Stomach smooth muscle (tissue), 2 donors: Measurements from ENCODE around the gene PPP2R2C.

Experiments used
- H3K27ac ChIP-seq: one replicate; pipeline ENCODE4 v1.7.0; 2013; ENCODE audit warnings: mild to moderate bottlenecking, low read length, inconsistent platforms
- H3K27me3 ChIP-seq, 2 donors: one replicate each; pipeline ENCODE4 v1.7.0; 2013; ENCODE audit warnings: low read length in 2 of 2; ENCODE audit not compliant: insufficient read depth in 2 of 2, control insufficient read depth in 1 of 2
- H3K36me3 ChIP-seq, 2 donors: one replicate each; pipeline ENCODE4 v1.7.0; 2013; ENCODE audit warnings: low read length in 2 of 2; ENCODE audit not compliant: control insufficient read depth in 2 of 2, insufficient read depth in 2 of 2
- H3K4me1 ChIP-seq: one replicate; pipeline ENCODE4 v1.7.0; 2013; ENCODE audit warnings: low read length; ENCODE audit not compliant: control insufficient read depth, insufficient read depth
- H3K4me3 ChIP-seq, 2 donors: one replicate each; pipeline ENCODE4 v1.7.0; 2013; ENCODE audit warnings: low read length in 2 of 2
- H3K9ac ChIP-seq, 2 donors: one replicate each; pipeline ENCODE4 v1.7.0; 2013; ENCODE audit warnings: low read length in 2 of 2, mild to moderate bottlenecking in 1 of 2
- H3K9me3 ChIP-seq, 2 donors: one replicate each; pipeline ENCODE4 v1.7.0; 2013; ENCODE audit warnings: low read length in 2 of 2; ENCODE audit not compliant: control insufficient read depth in 2 of 2
- donor health status: healthy.
- donor health status: Pancreatic carcinoma.

PPP2R2C gene

GRCh38 chr4:6472387-6473263 lies at the start of gene PPP2R2C:
Gene PPP2R2C, minus strand, starts transcription at chr4:6472614. Its CDS starts 385 bp downstream, at chr4:6472229.
- H3K4me3 ChIP-seq, result no peak within 1 kb of the TSS

GRCh38 chr4:6520978-6521377 lies 48.6 kb upstream of the PPP2R2C start:
- peaks cover 5 to 10% of the 10 kb centered on the region in 2 donors for H3K27me3 ChIP-seq

More at GRCh38 chr4:6472387-6473263, at the start of gene PPP2R2C:
- Histone ChIP-seq H3K4me1 (peaks cover 15% of the 10 kb centered on the region), H3K36me3 (no peaks in the 10 kb centered on the region), H3K27me3 (peaks cover 38 to 51% of the 10 kb centered on the region in 2 donors), H3K9ac (no peak within 1 kb of the TSS), H3K27ac (no peak within 1 kb of the TSS), H3K9me3 (no peaks in the 10 kb centered on the region)

GRCh38 chr4:6520051-6520636 lies 47.7 kb upstream of the PPP2R2C start:
- no peaks in the 10 kb centered on the region for H3K4me1 ChIP-seq
- H3K9ac ChIP-seq, result no peak overlapping the region
- no peak overlapping the region for H3K4me3 ChIP-seq
- peaks cover 8 to 12% of the 10 kb centered on the region in 2 donors for H3K9me3 ChIP-seq
- peaks cover 5 to 10% of the 10 kb centered on the region in 2 donors for H3K27me3 ChIP-seq
- H3K27ac ChIP-seq, result no peak overlapping the region
- H3K36me3 ChIP-seq, result no peaks in the 10 kb centered on the region

More at GRCh38 chr4:6520978-6521377, 48.6 kb upstream of the PPP2R2C start:
- no peak overlapping the region for H3K27ac ChIP-seq
- no peaks in the 10 kb centered on the region for H3K36me3 ChIP-seq
- H3K4me3 ChIP-seq, result no peak overlapping the region
- H3K9ac ChIP-seq, result no peak overlapping the region
- H3K4me1 ChIP-seq, result no peaks in the 10 kb centered on the region
- H3K9me3 ChIP-seq, result peaks cover 8 to 12% of the 10 kb centered on the region in 2 donors

- H3K4me1 ChIP-seq, result no peaks in the 10 kb centered on the region
- H3K36me3 ChIP-seq, result no peaks in the 10 kb centered on the region
- H3K4me3 ChIP-seq, result no peak overlapping the region
- peaks cover 5 to 6% of the 10 kb centered on the region in 2 donors for H3K27me3 ChIP-seq
- H3K27ac ChIP-seq, result no peak overlapping the region
- H3K9me3 ChIP-seq, result peaks cover 12% of the 10 kb centered on the region in 2 donors
- no peak overlapping the region for H3K9ac ChIP-seq
Measured at GRCh38 chr4:6517171-6517570, 44.8 kb upstream of the PPP2R2C start.

GRCh38 chr4:6516762-6517161 lies 44.3 kb upstream of the PPP2R2C start:
- Histone ChIP-seq H3K4me3 (no peak overlapping the region), H3K9ac (no peak overlapping the region), H3K36me3 (no peaks in the 10 kb centered on the region), H3K9me3 (peaks cover 12% of the 10 kb centered on the region in 2 donors), H3K27ac (no peak overlapping the region), H3K4me1 (no peaks in the 10 kb centered on the region), H3K27me3 (peaks cover 5 to 6% of the 10 kb centered on the region in 2 donors)

GRCh38 chr4:6516281-6516680 lies 43.9 kb upstream of the PPP2R2C start:
- Histone ChIP-seq H3K36me3 (no peaks in the 10 kb centered on the region), H3K27ac (no peak overlapping the region), H3K9ac (no peak overlapping the region), H3K9me3 (peaks cover 12% of the 10 kb centered on the region in 2 donors), H3K27me3 (peaks cover 5 to 6% of the 10 kb centered on the region in 2 donors), H3K4me1 (no peaks in the 10 kb centered on the region), H3K4me3 (no peak overlapping the region)

- H3K9ac ChIP-seq, result no peak overlapping the region
- no peaks in the 10 kb centered on the region for H3K4me1 ChIP-seq
- H3K36me3 ChIP-seq, result no peaks in the 10 kb centered on the region
- peaks cover 6 to 8% of the 10 kb centered on the region in 2 donors for H3K9me3 ChIP-seq
- no peak overlapping the region for H3K4me3 ChIP-seq
- H3K27me3 ChIP-seq, result peaks cover 2 to 5% of the 10 kb centered on the region in 2 donors
- H3K27ac ChIP-seq, result no peak overlapping the region
Measured at GRCh38 chr4:6513678-6514077, 41.3 kb upstream of the PPP2R2C start.

GRCh38 chr4:6509587-6509986 lies 37.2 kb upstream of the PPP2R2C start:
- H3K36me3 ChIP-seq, result no peaks in the 10 kb centered on the region
- no peak overlapping the region for H3K9ac ChIP-seq
- H3K4me1 ChIP-seq, result no peaks in the 10 kb centered on the region

GRCh38 chr4:6507345-6507744 lies 34.9 kb upstream of the PPP2R2C start:
- no peak overlapping the region for H3K27ac ChIP-seq
- no peaks in the 10 kb centered on the region for H3K4me1 ChIP-seq
- H3K36me3 ChIP-seq, result no peaks in the 10 kb centered on the region
- no peak overlapping the region for H3K4me3 ChIP-seq
- peaks cover 8 to 9% of the 10 kb centered on the region in 2 donors for H3K9me3 ChIP-seq
- no peak overlapping the region for H3K9ac ChIP-seq
- H3K27me3 ChIP-seq, result no peaks in the 10 kb centered on the region

More at GRCh38 chr4:6509587-6509986, 37.2 kb upstream of the PPP2R2C start:
- Histone ChIP-seq H3K27ac (no peak overlapping the region), H3K9me3 (peaks cover 5 to 7% of the 10 kb centered on the region in 2 donors), H3K4me3 (no peak overlapping the region), H3K27me3 (no peaks in the 10 kb centered on the region)

- Histone ChIP-seq H3K36me3 (no peaks in the 10 kb centered on the region), H3K9ac (no peak overlapping the region), H3K4me3 (no peak overlapping the region), H3K9me3 (peaks cover 8 to 9% of the 10 kb centered on the region in 2 donors), H3K27me3 (no peaks in the 10 kb centered on the region), H3K27ac (no peak overlapping the region), H3K4me1 (no peaks in the 10 kb centered on the region)
Measured at GRCh38 chr4:6506616-6507140, 34.3 kb upstream of the PPP2R2C start.
